H7 (cell line): ENCODE data around the gene IMPDH1. TPM values are rescaled to one million over a fixed set of nuclear protein-coding genes. Genes with fewer than 3 reads are reported as not detected.
A peak's percentile ranks its signal among the peaks of the same experiment; 100 is the strongest.

Experiments used
- DNase-seq: peaks from one replicate; pipeline ENCODE4 v3.0.0; 2012
- H3K27me3 ChIP-seq: 2 replicates; pipeline ENCODE4 v1.6.0; 2011; ENCODE audit warnings: mild to moderate bottlenecking, low read length; ENCODE audit not compliant: control insufficient read depth, insufficient read depth
- H3K36me3 ChIP-seq: replicated peaks from 2 replicates; pipeline ENCODE4 v1.5.1; 2011; ENCODE audit warnings: low read length; ENCODE audit not compliant: control insufficient read depth, insufficient read depth
- H3K4me3 ChIP-seq: 2 replicates; pipeline ENCODE4 v1.5.1; 2011; ENCODE audit warnings: low read depth, mild to moderate bottlenecking, control low read depth, low read length, moderate library complexity; ENCODE audit not compliant: insufficient read depth
- total RNA-seq: library from RNA; depleted of rRNA; stranded (reverse); fragments of >200 nt; shearing (Covaris generic); gene quantifications from 2 replicates; pipeline ENCODE4 v1.2.3, GENCODE V29; 2014

The IMPDH1 gene
- total RNA-seq, 1 experiment from 2014 or later = 45.7 TPM

DNA sequence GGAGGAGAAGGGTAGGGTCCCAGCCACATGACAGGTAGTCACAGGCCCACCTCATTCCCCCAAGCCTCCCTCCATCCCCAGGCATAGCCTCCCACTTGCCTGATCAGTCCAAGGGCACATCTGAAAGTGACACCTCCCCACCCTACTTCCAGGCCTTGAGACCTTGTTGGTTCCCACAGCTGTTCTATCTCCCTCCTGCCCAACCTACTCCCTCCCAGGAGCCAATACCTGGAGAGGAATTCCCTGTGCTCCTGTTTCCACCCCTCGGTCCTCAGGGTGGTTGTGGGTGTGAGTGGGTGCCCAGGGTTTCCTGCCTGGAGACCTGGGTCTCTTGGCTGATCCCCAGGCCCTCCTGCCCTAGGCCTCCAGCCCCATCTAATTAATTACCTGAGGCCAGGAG, 11.6 kb upstream of the IMPDH1 start:
- DNase-seq = no peak
- Histone ChIP-seq H3K36me3 (no peaks in the 10 kb centered on the region), H3K4me3 (no peak overlapping the region), H3K27me3 (no peaks in the 10 kb centered on the region)

DNA sequence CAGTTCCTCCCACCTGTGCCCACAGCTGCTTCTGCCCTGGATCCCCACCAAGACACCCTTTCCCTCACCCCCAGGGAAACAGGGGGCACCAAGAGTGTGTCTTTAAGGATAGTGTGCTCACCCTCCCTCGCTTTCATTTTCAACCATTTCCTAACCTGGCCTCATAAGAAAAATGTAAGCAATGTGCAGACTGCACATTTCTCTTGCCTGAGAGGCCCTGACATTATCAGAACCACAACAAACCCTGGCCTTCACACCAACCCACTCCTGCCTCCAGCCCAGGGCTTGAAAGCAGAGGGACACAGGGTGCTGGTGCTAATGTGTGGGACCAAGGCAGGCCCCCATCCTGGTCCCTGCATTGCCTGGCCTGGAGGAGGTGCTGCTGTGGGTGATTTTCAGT, 11.0 kb upstream of the IMPDH1 start:
- no peak for DNase-seq
- Histone ChIP-seq H3K27me3 (no peaks in the 10 kb centered on the region), H3K4me3 (no peak overlapping the region), H3K36me3 (no peaks in the 10 kb centered on the region)

DNA sequence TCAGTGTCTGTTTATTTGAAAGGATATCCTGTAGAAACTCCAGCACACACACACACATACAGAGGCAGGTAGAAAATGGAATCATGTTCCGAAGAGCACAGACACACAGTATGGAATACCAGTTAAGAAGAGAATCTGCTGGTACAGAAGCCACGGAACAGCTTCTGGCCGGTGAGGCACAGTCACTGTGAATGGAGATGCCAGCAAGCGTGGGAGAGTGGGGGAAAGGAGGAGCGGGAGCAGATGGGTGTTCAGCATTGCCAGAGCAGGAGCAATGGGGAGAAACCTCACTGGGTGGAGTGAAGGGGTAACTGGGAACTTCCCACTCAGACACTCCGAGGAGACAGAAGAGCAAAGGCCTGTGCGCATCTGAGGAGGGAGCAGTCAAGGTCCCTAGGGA, 9.5 kb upstream of the IMPDH1 start:
- H3K4me3 ChIP-seq = no peak overlapping the region
- no peaks in the 10 kb centered on the region for H3K27me3 ChIP-seq
- no peaks in the 10 kb centered on the region for H3K36me3 ChIP-seq
- no peak for DNase-seq

DNA sequence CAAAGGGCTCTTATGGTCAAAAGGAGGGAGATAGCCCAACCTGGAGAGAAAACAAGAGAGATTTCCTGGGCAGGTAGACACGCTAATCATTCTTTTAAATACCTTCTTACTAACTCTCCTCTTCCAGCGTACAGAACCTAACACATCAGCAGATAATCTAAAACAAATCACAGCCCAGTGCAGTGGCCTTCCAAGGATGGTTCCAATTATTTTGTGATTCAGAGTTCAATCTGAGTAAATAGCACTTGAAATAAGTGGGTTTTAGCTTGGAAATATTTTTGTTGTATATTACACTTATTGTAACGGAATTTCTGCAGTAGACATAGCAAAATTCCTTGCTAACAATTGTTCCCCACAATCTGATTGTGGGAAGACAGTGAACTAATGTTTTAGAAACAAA, 7.3 kb upstream of the IMPDH1 start:
- Histone ChIP-seq H3K27me3 (peaks cover 4% of the 10 kb centered on the region; the same call in 1 of the 2 replicates), H3K36me3 (no peaks in the 10 kb centered on the region), H3K4me3 (no peak overlapping the region)
- no peak for DNase-seq

DNA sequence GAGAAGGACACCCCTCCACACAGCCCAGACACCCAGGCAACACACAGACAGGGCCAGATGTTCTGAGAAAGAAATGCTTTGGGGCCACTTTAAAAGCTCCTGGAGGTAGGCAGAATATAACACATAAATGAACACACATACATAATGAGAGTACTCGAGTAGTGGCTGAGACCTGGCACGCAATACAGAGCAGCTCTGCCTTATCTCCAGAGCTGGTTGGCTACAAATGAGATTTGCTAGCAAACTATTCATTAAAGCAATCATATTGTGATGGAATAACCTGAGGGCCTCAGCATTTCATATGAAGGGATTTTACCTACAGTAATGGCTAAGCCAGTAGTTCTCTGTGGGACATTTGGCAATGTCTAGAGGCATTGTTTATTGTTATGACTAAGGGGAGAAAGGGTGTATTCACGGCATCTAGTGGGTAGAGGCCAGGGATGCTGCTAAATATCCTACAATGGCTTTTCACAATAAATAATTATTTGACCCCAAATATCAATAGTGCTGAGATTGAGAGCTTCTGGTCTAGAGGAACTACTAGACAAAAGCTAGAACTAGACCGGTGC, 5.5 kb upstream of the IMPDH1 start:
- H3K27me3 ChIP-seq = peaks cover 13% of the 10 kb centered on the region
- no peaks in the 10 kb centered on the region for H3K36me3 ChIP-seq

DNA sequence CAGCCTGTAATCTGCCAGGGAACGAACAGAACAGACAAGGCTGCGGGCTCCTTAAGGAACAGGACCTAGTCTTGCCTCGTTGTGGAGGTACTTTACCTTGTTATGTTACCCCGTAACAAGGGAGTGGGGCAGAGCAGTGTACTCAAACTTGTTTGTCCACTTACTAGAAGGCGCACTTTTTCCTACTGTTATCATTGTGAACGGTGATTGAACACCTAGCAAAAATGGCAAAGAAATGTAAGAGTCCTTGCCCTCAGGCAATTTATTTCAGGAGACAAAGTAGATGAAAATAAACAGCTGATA, 620 bp upstream of the IMPDH1 start:
- Histone ChIP-seq H3K4me3 (peak overlapping the region; percentile 67), H3K36me3 (no peaks in the 10 kb centered on the region), H3K27me3 (peaks cover 56% of the 10 kb centered on the region)
- no peak for DNase-seq

More for the DNA sequence above, 5.5 kb upstream of the IMPDH1 start:
- no peak overlapping the region for H3K4me3 ChIP-seq
- DNase-seq = no peak

DNA sequence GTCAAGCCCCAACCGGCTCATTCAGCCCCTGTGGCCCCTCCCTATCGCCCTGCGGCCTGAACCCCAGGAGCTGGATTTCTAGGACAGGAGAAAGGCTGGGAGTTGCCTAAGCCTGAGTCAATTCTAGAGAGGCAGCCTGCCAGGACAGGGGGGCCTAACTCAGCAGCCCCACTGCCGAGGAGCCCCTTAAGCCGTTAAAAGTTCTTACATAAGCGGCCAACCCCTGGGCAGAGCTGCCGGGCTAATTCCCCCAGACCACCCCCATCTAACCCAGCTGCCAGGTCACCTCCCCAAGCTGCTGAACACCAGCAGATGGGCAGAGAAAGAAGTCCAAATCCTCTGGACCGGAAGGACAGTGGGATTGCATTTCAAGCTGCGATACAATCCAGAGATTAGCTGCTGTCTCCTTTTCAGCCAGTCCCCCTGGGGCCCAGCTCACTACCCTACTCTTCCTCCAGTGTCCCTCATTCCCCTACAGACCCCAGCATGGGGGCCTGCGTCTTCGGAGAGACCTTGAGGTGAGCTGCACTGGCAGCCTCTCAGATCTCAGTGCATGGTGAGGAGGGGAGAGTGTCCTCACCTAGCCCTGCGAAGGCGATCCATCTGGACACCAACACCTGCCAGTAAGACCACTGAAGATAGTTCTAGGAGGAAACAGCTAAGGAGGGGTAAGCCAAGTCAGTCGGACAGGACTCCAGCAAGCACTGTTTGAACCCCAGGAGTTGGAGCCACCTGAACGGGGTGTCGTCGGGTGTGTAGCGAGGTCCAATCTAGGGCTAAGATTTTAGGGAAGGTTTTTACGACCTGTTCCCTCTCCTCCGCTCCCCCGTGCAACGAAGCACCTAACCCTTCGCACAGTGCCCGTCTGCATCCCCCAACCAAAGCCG, 830 bp downstream of the IMPDH1 start:
- Histone ChIP-seq H3K27me3 (peaks cover 65% of the 10 kb centered on the region), H3K36me3 (no peaks in the 10 kb centered on the region), H3K4me3 (peak overlapping the region; percentile 67)
- peak; percentile 78 for DNase-seq

DNA sequence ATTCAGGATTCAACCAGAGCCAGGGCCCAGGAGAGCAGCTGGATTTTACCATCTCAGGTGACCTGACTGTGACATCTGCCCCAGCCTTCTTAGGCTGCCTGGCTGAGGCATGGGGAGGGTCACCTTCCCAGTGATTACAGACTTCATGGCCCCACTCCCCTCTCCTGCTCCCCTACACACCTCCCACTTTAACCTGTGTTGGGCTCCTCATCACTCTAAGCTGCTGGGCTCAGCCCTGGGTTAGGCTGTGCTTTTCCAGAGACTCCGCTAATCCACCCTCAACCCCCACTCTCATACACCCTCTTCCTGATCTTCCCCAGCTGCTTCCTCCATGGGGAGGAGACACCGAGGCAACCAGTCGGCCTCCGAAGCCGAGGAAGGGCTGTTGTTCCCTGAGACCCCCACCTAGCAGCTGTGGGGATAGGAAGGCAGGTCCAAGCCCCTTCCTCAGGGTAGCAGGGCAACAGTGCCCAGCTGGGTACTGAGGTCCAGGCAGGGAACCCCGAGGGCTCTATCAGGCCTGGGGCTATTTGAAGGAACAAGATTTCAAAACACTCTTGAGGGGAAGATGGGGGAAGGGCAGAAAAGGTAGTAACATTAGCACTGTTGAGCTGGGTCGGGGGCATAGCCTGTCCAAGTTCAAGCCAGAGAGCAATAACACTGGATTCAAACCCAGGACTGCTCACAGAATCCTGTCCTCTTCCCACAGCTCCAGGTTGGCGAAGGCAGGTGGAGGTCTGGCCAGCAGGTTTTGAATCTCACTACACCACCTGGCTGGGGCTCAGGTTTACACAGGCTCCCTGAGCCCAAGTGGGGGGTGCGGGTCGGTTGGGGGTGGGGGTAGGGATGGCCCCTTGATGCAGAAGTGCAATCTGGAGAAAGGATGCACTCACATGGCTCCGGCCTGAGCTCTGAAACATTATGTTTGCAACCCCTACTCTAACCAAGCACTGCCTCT, 1.8 kb downstream of the IMPDH1 start:
- peak; percentile 63 for DNase-seq
- Histone ChIP-seq H3K36me3 (no peaks in the 10 kb centered on the region), H3K27me3 (peaks cover 66% of the 10 kb centered on the region), H3K4me3 (no peak overlapping the region)

DNA sequence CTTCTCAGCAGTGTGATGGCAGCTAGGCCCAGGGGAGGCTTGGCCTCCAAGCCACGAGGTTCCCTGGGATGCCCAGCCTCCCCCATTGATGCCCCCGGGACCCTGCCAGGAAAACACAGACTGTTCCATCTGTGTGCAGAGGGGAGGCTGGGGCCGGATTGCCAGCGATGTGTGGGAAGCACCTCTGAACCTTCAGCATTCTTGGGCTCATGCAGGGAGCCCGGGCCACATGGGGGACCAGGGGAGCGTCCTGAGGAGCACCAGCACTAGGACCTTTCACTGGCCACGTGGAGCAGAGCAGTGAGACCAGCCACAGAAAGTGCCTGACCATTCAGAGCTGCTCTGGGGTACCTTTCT, 2.6 kb downstream of the IMPDH1 start:
- Histone ChIP-seq H3K4me3 (no peak overlapping the region), H3K27me3 (peaks cover 64% of the 10 kb centered on the region), H3K36me3 (no peaks in the 10 kb centered on the region)
- peak; percentile 56 for DNase-seq

DNA sequence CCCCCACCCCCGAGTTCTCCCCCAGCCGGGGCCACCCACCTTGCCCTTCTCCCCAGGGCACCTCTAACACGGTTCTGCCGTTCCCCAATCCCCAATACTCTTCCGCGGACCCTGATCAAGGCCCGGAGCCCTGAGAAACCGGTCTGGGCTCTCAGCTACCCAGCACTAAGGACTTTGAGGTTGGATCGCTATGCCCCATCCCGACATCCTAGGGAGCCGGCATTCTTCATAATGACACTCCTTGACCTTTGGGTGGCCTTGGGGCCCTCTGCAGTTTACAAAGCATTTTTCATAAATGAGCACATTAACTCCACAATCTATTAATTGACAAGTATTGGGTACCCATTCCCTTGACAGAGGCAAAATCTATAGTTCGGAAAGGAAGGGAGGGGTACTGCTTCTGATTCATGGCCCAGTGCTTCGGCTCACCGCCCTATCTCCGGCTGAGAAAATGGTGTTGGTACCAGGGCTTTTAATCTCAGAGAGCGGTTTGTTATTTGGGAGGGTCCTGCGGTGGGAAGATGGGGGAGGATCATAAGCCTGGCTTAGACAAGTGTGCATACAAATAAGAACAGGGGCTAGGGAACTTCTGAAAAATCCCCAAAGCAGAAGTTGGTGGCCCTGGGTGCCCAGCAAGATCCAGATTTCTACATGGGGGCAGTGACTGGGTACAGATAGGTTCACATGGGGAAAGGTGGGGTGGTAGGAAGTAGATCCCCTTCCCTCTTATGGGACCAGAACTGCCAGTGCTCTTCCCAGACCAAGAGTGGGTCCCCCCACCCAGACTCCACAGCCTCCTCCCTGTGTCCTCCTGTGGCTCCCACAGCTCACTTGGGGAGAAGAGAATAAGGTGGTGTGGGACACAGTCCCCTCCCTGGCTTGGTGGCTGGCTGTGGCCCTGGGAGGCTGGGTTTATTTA, 3.2 kb downstream of the IMPDH1 start:
- DNase-seq = peak; percentile 57
- H3K36me3 ChIP-seq = no peaks in the 10 kb centered on the region
- peak overlapping the region; percentile 72 for H3K4me3 ChIP-seq
- peaks cover 64% of the 10 kb centered on the region for H3K27me3 ChIP-seq

DNA sequence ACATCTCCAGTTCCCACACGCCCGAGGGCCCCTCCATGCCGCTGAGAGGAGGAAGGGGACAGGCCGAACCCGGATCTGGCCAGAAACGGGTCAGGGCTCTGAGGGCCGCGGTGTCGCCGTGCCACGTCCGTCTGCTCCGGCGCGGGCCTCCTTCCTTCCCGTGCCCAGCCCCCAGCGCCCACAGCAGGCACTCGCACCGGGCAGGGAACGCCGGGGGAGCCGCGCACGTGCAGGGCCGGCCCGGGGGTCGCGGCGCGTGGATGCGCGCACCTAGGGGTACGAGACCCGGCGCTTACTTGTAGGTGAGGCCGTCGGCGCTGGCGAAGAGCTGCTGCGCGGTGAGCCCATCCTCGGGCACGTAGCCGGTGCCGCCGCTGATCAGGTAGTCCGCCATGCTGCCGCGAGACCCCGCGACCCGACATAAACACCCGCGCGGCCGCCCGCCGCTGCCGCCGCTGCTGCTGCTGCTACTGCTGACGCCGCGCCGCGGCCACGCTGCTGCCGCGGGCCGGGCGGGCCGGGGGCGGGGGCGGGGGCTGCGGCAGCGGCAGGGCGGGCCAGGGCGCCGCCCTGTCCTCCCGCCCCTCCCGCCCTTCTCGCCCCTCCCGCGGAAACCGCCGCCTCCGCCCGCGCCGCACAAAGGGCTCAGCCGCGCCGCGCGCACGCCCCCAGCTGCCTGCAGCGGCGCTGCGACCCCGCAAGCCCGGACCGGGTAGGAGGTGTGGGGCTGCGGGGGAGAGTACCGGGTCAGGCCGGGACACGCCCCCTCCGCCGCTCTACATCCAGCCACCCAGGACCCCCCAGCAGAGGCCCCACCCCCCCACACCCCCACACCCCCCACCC, 4.1 kb downstream of the IMPDH1 start:
- Histone ChIP-seq H3K4me3 (peak overlapping the region; percentile 72), H3K27me3 (peaks cover 60% of the 10 kb centered on the region), H3K36me3 (no peaks in the 10 kb centered on the region)
- peak; percentile 94 for DNase-seq

DNA sequence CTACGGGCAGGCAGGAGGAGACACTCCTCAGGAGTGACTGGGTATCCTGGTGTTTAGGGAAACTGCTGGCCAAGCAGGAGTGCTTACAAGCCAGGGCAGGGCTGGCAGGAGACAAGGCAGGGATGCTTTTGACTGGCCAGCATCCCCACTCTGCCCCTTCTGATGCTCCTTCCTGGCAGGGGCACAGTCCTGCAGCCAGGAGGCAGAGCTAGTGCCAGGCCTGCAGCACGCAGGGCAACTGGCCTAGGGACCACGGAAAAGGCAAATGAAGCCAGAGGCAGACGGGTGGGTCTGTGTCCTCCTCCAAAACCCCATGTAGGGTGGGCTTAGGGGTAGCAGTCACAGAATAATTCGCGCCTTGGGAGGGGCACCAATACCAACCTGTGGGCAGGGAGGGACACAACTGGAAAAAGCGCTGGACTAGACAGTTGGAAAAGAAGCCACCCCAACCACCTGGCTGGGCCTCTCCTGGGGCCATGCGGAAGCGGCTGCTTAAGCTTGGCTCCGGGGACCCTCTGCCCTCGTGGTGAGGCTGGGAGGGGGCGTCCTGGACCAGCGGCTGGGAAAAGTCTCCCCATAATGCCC, 4.8 kb downstream of the IMPDH1 start:
- peaks cover 53% of the 10 kb centered on the region for H3K27me3 ChIP-seq
- no peaks in the 10 kb centered on the region for H3K36me3 ChIP-seq
- peak overlapping the region; percentile 72 for H3K4me3 ChIP-seq
- DNase-seq = peak; percentile 50

DNA sequence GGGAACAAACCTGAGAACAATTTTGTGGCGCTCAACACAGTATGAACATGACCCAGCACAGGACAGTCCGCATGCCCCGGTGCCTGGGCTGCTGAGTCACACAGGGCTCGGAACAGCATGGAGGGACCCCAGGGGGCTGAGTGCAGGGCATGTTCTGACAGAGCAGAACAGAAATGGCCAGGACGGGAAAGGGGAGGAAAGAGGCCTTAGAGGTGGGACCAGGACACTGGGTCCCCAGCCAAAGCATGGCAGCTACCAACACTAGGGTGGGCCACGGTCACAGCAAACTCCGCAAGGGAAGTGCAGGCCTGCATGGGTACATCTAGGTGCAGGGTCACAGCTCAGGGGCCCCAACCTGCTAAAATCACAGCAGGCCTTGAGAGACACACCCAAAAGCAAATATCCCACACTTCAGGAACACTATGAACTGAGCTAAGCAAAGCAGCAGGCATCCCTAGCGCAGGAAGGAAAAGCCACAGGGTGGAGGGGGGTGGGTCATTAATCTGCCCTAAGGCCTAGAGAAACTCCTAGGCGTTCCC, 5.6 kb downstream of the IMPDH1 start:
- H3K4me3 ChIP-seq = no peak overlapping the region
- peak; percentile 59 for DNase-seq
- peaks cover 47% of the 10 kb centered on the region for H3K27me3 ChIP-seq
- H3K36me3 ChIP-seq = no peaks in the 10 kb centered on the region
